Endothelial cell of umbilical vein (primary cell): ENCODE data around the gene CEMIP. TPM values are rescaled to one million over a fixed set of nuclear protein-coding genes. Genes with fewer than 3 reads are reported as not detected.

Source experiments
- BruUV-seq: library from RNA; stranded (reverse); fragments of 400-500 nt; replicated peaks from 2 replicates; lab custom pipeline; 2021; lab: Mats Ljungman, UMichigan
- CTCF ChIA-PET: fragments of 300-600, 350-600 bp; sonication (Branson Sonifier 250); formaldehyde crosslinking; loops from one replicate; lab custom pipeline; 2021; ENCODE audit warnings: antibody characterized with exemption, inconsistent platforms; lab: Charles Lee
- POLR2A ChIA-PET: fragments of 300-600, 350-600 bp; sonication (Branson Sonifier 250); formaldehyde crosslinking; loops from one replicate; lab custom pipeline; 2021; ENCODE audit warnings: antibody characterized with exemption, inconsistent platforms; lab: Charles Lee
- DNase-seq: peaks from one replicate; pipeline ENCODE4 v3.0.0-alpha.2; 2011; ENCODE audit warnings: low read depth, low spot score
- FAIRE-seq: peaks from 2 replicates; lab custom pipeline; 2011; peaks lifted over from hg19 to GRCh38; lab: Jason Lieb, UNC
- H2AFZ ChIP-seq: 2 replicates; pipeline ENCODE4 v1.6.0; 2012; ENCODE audit warnings: low read depth, low read length, control low read depth, inconsistent platforms
- H3K27ac ChIP-seq: 2 replicates; pipeline ENCODE4 v1.5.1; 2011; ENCODE audit warnings: low read depth, mild to moderate bottlenecking, control low read depth, low read length, moderate library complexity; ENCODE audit not compliant: insufficient read depth
- H3K27me3 ChIP-seq, 2 experiments: 2 replicates each; pipeline versions ENCODE4 v1.6.0 to v1.6.1; 2011; ENCODE audit warnings: low read length in 2 of 2, mixed read lengths in 1 of 2; ENCODE audit not compliant: control insufficient read depth in 2 of 2, insufficient read depth in 2 of 2
- H3K36me3 ChIP-seq, 2 experiments: 2 replicates in 1 of 2; 3 replicates in 1 of 2; pipeline ENCODE4 v1.5.1; 2011; ENCODE audit warnings: low read length in 2 of 2, mild to moderate bottlenecking in 1 of 2, moderate library complexity in 1 of 2; ENCODE audit not compliant: control insufficient read depth in 2 of 2, insufficient read depth in 2 of 2; ENCODE audit errors: extremely low read depth in 1 of 2
- H3K4me1 ChIP-seq: 3 replicates; pipeline ENCODE4 v1.5.1; 2011; ENCODE audit warnings: mild to moderate bottlenecking, low read length; ENCODE audit not compliant: control insufficient read depth, insufficient read depth; ENCODE audit errors: extremely low read depth
- H3K4me2 ChIP-seq: 2 replicates; pipeline ENCODE4 v1.6.1; 2011; ENCODE audit warnings: low read length, control low read depth, mixed read lengths; ENCODE audit not compliant: insufficient read depth
- H3K4me3 ChIP-seq, 3 experiments: fragments of 200-600 bp in 1 of 3; sonication (generic), shearing (Covaris generic) in 1 of 3; replicated peaks in 1 of 3; 2 replicates each; pipeline ENCODE4 v1.5.1; 2011 to 2016; ENCODE audit warnings: control low read depth in 3 of 3, low read length in 3 of 3, mild to moderate bottlenecking in 2 of 3, inconsistent platforms in 1 of 3, low read depth in 1 of 3, moderate library complexity in 1 of 3; ENCODE audit not compliant: insufficient read depth in 1 of 3
- H3K79me2 ChIP-seq: 2 replicates; pipeline ENCODE4 v1.6.0; 2012; ENCODE audit warnings: low read length, inconsistent platforms; ENCODE audit not compliant: control insufficient read depth, insufficient read depth
- H3K9ac ChIP-seq: replicated peaks from 2 replicates; pipeline ENCODE3; 2011; ENCODE audit warnings: low read length, control low read depth; ENCODE audit not compliant: insufficient read depth; ENCODE audit errors: extremely low read depth
- H3K9me1 ChIP-seq: replicated peaks from 3 replicates; pipeline ENCODE4 v1.6.0; 2011; ENCODE audit warnings: mild to moderate bottlenecking, low read length; ENCODE audit not compliant: control insufficient read depth, insufficient read depth; ENCODE audit errors: extremely low read depth
- H3K9me3 ChIP-seq: replicated peaks from 2 replicates; pipeline ENCODE4 v1.5.1; 2012; ENCODE audit warnings: low read length, inconsistent platforms; ENCODE audit not compliant: control insufficient read depth, insufficient read depth
- H4K20me1 ChIP-seq: replicated peaks from 2 replicates; pipeline ENCODE3; 2011; ENCODE audit warnings: mild to moderate bottlenecking, low read length; ENCODE audit not compliant: control insufficient read depth, insufficient read depth; ENCODE audit errors: extremely low read depth
- EZH2 ChIP-seq: IDR thresholded peaks from 2 replicates; pipeline ENCODE4 v1.6.1; 2012; ENCODE audit warnings: borderline replicate concordance, low read depth, mild to moderate bottlenecking, moderate library complexity, low read length, inconsistent platforms; ENCODE audit not compliant: severe bottlenecking
- JUN ChIP-seq: IDR thresholded peaks from 2 replicates; pipeline ENCODE4 v1.6.1; 2011; ENCODE audit warnings: borderline replicate concordance, low read depth; ENCODE audit not compliant: insufficient read length, insufficient read depth
- MYC ChIP-seq: IDR thresholded peaks from one replicate; pipeline ENCODE4 v1.6.1; 2011; ENCODE audit warnings: mild to moderate bottlenecking, low read depth, low read length
- dilution Hi-C: fragments of 300-500 bp; cut with MboI; formaldehyde crosslinking; loops from one replicate; pipeline ENCODE4 v1.15.0; 2019; ENCODE audit warnings: low sequenced_read_pairs; ENCODE audit not compliant: extremely low pct_ligation_motif_present
- intact Hi-C: fragments of 100-400 bp; cut with micrococcal nuclease; formaldehyde crosslinking; loops from one replicate; pipeline ENCODE4 v1.10.0; 2022
- polyA plus RNA-seq, 4 experiments: library from polyadenylated mRNA; depleted of rRNA in 3 of 4; stranded (reverse) in 3 of 4; unstranded in 1 of 4; fragments of >200 nt; gene quantifications; 2 replicates each; pipeline versions ENCODE4 v1.2.1 to v1.2.3, GENCODE V29; 2011 to 2012; ENCODE audit warnings: missing spikeins in 1 of 4
- total RNA-seq: library from RNA; stranded (reverse); gene quantifications from 2 replicates; pipeline ENCODE4 v1.2.3, GENCODE V29; 2021
- TF ChIP-seq, protein P1 (sequence below), 2 donors: IDR thresholded peaks; 1 replicate in 1 of 2; 2 replicates in 1 of 2; pipeline ENCODE4 v1.5.1; 2011; ENCODE audit warnings: low read length in 2 of 2, mild to moderate bottlenecking in 2 of 2, moderate library complexity in 2 of 2, control low read depth in 1 of 2, inconsistent platforms in 1 of 2, low read depth in 1 of 2; ENCODE audit not compliant: insufficient read depth in 1 of 2; ENCODE audit errors: extremely low read depth in 1 of 2

CEMIP gene
- total and polyA plus RNA-seq, 2 donors (not counting 3 experiments of a cell fraction or from before 2014, with no cell fraction given) = 0.01 TPM; not detected in 1

DNA sequence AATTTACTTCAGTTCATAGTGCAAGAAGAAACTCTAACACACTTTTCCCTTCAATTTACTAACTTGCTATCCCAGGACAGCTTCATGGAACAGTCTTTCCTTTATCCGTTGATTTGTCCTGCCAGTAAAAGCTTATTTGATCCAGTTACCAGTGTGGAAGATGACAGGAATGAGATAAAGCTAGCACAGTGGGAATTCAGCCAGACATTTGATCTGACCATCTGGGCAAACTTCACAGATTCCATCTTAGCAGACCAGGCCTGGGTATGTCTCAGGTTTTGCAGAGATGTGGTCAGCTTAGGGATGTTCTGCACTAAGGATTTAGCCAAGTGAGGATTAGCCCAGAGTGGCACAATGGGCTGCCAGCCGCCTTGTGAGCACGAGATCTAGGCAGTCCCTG is 19.7 kb downstream of the CEMIP start:
- no peak for TF ChIP-seq JUN
- TF ChIP-seq, protein P1, sequence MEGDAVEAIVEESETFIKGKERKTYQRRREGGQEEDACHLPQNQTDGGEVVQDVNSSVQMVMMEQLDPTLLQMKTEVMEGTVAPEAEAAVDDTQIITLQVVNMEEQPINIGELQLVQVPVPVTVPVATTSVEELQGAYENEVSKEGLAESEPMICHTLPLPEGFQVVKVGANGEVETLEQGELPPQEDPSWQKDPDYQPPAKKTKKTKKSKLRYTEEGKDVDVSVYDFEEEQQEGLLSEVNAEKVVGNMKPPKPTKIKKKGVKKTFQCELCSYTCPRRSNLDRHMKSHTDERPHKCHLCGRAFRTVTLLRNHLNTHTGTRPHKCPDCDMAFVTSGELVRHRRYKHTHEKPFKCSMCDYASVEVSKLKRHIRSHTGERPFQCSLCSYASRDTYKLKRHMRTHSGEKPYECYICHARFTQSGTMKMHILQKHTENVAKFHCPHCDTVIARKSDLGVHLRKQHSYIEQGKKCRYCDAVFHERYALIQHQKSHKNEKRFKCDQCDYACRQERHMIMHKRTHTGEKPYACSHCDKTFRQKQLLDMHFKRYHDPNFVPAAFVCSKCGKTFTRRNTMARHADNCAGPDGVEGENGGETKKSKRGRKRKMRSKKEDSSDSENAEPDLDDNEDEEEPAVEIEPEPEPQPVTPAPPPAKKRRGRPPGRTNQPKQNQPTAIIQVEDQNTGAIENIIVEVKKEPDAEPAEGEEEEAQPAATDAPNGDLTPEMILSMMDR (IDR thresholded peaks at IDR 0.05; ENCODE audit: extremely low read depth in 1 of 2, insufficient read depth in 1 of 2, low read depth in 1 of 2, low read length in 2 of 2) = no peak
- no peak for TF ChIP-seq MYC
- TF ChIP-seq EZH2 = no peak
- Histone ChIP-seq H4K20me1 (no peaks in the 10 kb centered on the region), H3K9me1 (no peaks in the 10 kb centered on the region), H3K36me3 (no peaks in the 10 kb centered on the region), H3K4me3 (no peak overlapping the region), H3K9ac (no peak overlapping the region), H3K4me2 (no peak overlapping the region), H3K27me3 (no peaks in the 10 kb centered on the region), H2AFZ (no peak overlapping the region), H3K9me3 (no peaks in the 10 kb centered on the region), H3K4me1 (peaks cover 11% of the 10 kb centered on the region), H3K79me2 (no peaks in the 10 kb centered on the region), H3K27ac (no peak overlapping the region)
- ChIA-PET CTCF (no interaction called here), POLR2A (no interaction called here)
- intact Hi-C loops (no loop called here), dilution Hi-C loops (no loop called here)
- DNase-seq (no peak), FAIRE-seq (no peak)
- BruUV-seq = no TSS peak

DNA sequence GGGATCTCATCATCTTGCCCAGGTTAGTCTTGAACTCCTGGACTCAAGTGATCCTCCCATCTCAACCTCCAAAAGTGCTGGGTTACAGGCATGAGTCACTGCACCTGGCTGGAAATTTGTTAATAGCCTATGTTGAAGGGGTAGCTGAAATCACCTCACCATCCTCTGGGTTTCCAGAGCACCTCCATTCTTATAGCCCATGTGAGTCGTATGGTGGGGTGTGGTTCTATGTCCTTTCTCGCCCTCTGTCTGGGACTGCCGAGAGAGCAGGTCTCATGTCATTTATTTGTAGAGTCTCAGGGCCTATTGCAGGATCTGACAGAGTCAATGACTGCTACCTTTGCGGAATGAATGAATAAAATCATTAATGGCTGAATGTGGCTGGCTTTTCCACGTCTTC is 20.9 kb downstream of the CEMIP start:
- BruUV-seq = no TSS peak
- no peaks in the 10 kb centered on the region for H3K9me1 ChIP-seq
- no peaks in the 10 kb centered on the region for H3K79me2 ChIP-seq
- dilution Hi-C loops (no loop called here), intact Hi-C loops (no loop called here)
- TF ChIP-seq JUN = no peak
- no peak overlapping the region for H2AFZ ChIP-seq
- no peak overlapping the region for H3K4me3 ChIP-seq
- H3K36me3 ChIP-seq = no peaks in the 10 kb centered on the region
- no peak overlapping the region for H3K9ac ChIP-seq
- peaks cover 11% of the 10 kb centered on the region for H3K4me1 ChIP-seq
- FAIRE-seq (no peak), DNase-seq (no peak)
- H3K27ac ChIP-seq = no peak overlapping the region
- H3K27me3 ChIP-seq = no peaks in the 10 kb centered on the region
- no peaks in the 10 kb centered on the region for H4K20me1 ChIP-seq
- H3K4me2 ChIP-seq = no peak overlapping the region
- H3K9me3 ChIP-seq = no peaks in the 10 kb centered on the region
- POLR2A ChIA-PET = no interaction called here
- CTCF ChIA-PET = no interaction called here
